ENCODE results near the gene TSGA10IP.

GRCh38 chr11:66008095-66008467, 62.8 kb downstream of the TSGA10IP start:
- TF ChIP-seq, protein P1, sequence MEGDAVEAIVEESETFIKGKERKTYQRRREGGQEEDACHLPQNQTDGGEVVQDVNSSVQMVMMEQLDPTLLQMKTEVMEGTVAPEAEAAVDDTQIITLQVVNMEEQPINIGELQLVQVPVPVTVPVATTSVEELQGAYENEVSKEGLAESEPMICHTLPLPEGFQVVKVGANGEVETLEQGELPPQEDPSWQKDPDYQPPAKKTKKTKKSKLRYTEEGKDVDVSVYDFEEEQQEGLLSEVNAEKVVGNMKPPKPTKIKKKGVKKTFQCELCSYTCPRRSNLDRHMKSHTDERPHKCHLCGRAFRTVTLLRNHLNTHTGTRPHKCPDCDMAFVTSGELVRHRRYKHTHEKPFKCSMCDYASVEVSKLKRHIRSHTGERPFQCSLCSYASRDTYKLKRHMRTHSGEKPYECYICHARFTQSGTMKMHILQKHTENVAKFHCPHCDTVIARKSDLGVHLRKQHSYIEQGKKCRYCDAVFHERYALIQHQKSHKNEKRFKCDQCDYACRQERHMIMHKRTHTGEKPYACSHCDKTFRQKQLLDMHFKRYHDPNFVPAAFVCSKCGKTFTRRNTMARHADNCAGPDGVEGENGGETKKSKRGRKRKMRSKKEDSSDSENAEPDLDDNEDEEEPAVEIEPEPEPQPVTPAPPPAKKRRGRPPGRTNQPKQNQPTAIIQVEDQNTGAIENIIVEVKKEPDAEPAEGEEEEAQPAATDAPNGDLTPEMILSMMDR (conservative IDR thresholded peaks at IDR 0.05; ENCODE audit: low read length), result no peak
- no peak for TF ChIP-seq EZH2phosphoT487 (IDR thresholded peaks at IDR 0.05; ENCODE audit: borderline replicate concordance)
